HG02938 (cell line): Measurements from ENCODE around the gene POLR2J.
A peak's percentile ranks its signal among the peaks of the same experiment; 100 is the strongest.
"Not testable (repeated sequence)": the region's sequence is repeated elsewhere in the genome, so short reads cannot be mapped to it uniquely, and the experiment has no call there.

Source experiments
- ATAC-seq: cut with Tn5 transposase; IDR thresholded peaks from one replicate; pipeline ENCODE4 v1.9.1; 2021; ENCODE audit warnings: mild to moderate bottlenecking, moderate library complexity; ENCODE audit not compliant: unreplicated experiment

Gene POLR2J

DNA sequence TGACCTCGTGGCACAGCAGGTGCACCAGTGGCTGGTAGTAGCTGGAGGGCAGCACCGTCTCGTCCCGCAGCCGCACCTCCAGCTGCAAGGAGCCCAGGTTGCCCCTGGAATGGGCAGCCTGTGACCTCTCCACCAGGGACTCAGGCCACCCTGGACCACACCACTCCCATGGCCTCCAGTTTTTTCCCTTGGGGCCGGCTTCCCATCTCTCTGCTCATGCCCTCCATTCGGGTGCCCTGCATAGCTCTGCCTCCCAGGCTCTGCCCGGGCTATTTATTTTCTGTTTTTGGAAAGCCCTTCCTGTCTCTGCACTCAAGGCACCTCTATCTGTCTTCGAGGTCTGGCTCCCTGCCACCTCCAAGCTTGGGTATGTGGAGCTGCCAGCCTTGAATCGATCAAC, 18.1 kb upstream of the POLR2J start:
- not testable (repeated sequence) for ATAC-seq

DNA sequence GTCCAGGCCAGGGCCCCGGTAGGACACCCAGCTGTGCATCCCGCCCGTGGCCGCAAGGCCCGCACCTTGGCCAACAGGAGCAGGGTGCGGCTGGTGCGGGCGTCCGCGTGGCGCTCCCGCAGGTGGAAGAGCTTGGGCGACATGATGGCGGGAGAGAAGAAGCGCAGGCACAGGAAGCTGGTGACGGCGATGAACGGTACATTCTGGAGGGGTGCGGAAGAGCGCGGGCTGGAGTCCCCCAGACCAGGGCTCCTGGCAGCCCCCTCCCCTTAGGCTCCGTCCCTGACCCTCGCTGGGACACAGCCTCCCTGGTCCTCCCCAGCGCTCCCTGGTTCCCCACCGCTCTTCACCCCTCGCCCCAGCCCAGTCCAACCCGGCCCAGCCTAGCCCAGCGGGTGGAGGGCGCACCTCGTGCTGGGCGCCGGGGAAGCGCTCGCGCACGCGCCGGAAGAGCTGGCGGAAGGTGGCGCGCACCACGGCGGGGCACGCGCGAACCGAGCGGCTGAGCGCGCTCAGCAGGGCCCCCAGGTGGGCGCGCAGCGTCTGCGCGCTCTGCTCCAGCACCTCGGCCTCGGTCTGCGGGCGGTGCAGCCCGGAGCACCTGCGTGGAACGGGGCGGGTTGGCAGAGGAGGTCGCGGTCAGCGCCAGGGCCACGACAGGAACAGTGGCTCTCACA, 15.9 kb upstream of the POLR2J start:
- peak; percentile 37 for ATAC-seq

DNA sequence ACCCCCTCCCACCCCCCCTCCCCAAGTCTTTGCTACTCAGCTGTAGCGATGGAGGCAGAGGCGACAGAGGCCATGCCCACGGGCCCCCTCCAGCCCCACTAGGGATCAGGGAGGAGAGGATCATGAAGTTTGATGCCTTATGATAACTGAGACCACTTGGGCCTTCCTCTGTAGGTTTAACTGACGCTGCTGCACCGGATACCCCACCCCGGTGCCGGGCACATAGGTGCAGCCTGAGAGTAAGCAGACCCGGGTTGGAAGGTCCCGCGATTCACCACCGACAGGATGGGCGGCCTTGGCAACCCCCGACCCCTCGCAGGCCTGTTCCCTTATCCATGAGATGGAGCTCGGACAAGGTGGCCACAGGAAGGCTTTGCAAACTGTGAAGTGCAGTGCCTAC, 15.3 kb upstream of the POLR2J start:
- ATAC-seq: peak; percentile 14

DNA sequence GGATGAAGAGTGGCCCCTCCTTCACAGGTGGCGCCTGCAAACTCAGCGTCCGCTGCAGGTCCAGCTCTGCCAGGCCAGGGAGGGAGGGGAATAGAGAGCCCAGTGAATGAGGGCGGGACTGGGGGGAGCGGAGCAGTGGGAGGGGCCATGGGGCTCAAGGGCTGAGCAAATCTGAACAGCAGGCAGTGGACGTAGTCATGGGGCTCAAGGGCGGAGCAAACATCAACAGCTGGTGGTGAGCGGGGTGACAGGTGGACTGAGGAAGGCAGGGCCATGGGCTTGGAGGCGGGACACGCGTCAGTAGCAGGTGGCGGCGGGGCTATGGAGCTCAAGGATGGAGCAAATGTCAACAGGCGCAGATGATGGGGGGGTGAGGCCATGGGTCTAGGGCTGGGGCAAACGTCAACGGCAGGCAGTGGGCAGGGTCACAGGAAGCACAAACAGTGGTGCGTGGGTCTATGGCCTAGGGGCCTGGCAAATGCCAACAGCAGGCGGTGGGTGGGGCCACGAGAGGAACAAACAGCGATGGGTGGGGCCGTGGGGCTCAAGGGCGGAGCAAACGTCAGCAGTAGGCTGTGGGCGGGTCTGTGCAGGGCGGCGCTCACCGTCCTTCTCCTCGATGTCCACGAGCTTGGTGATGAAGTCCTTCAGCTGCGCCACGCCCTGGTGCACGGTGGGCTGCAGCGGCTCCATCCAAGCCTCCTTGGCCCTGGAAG, 14.7 kb upstream of the POLR2J start:
- peak; percentile 38 for ATAC-seq

DNA sequence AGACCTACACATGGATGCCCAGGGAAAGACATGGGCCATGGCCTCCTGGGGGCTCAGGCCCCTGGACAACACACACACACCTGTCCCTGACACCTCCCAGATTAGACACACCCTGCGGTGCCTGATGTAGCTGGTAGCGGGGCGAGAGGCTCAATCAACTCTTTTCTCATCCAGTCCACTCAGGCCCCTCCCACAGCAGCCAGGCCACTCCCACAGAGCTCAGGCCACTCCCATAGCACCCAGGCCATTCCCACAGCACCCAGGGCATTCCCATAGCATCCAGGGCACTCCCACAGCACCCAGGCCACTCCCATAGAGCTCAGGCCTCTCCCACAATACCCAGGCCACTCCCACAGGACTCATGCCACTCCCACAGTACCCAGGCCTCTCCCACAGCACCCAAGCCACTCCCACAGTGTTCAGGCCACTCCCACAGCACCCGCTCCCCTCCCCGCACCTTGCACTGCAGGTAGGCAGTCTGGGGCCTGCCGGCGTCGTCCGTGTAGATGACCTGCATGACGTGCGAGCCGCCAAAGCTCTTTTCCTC, 11.9 kb upstream of the POLR2J start:
- ATAC-seq: peak; percentile 41

- ATAC-seq: not testable (repeated sequence)
Observed at GRCh38 chr7:102484317-102484716, 5.6 kb upstream of the POLR2J start.

- not testable (repeated sequence) for ATAC-seq
Observed at GRCh38 chr7:102481962-102482361, 3.2 kb upstream of the POLR2J start.

GRCh38 chr7:102479982-102480637, 1.4 kb upstream of the POLR2J start:
- not testable (repeated sequence) for ATAC-seq

DNA sequence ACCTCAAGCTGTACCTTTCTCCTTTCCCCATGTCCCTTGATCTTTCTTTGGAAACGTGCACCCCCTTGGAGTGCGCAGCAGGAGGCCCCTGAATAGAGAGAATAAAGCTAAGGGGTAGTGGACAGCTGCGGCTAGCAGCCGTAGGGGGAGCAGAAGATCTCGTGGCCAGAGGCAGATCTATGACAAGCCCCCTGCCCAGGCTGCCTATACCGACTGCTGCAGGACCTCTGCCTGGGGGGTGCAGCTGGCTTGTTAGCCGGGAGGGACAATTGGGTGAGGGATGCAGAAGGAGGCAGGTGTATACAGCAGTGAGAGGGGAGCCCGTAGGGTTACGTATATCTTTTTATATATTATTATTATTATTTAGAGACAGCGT, 475 bp upstream of the POLR2J start:
- ATAC-seq: peak; percentile 24

GRCh38 chr7:102474736-102475435, 3.8 kb downstream of the POLR2J start:
- not testable (repeated sequence) for ATAC-seq

- ATAC-seq: not testable (repeated sequence)
Observed at GRCh38 chr7:102474116-102474515, 4.6 kb downstream of the POLR2J start.

- no peak for ATAC-seq
Observed at GRCh38 chr7:102473271-102473991, 5.3 kb downstream of the POLR2J start.

DNA sequence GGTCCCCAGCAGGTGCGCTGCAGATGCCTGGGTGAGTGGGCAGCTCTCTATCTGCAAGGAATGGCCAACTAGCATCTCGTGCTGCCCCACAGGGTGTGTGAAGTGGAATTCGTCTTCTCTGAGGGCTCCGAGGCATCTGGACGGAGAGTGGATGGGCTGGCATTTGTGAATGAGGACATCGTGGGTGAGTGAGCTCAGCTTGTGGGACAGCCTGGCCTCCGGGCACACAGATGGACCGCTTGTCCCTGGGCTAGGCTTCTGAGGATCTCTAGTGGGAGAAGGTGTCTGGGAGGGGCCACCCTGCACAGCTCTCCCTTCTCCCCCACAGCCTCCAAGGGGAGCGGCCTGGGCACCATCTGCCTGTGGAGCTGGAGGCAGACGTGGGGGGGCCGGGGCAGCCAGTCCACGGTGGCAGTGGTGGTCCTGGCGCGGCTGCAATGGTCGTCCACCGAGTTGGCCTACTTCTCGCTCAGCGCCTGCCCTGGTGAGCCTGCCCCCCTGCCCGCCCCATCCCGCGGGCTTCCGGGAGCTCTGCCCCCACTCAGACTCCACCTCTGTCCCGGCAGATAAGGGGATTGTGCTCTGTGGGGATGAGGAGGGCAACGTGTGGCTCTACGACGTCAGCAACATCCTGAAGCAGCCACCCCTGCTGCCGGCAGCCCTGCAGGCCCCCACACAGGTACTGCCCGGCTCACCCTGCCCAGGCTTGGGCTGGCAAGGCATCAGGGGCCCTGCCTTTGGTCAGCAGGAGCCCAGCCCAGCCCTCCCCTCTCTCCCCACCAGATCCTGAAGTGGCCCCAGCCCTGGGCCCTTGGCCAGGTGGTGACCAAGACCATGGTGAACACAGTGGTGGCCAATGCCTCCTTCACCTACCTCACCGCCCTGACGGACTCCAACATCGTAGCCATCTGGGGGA, 6.3 kb downstream of the POLR2J start:
- no peak for ATAC-seq

DNA sequence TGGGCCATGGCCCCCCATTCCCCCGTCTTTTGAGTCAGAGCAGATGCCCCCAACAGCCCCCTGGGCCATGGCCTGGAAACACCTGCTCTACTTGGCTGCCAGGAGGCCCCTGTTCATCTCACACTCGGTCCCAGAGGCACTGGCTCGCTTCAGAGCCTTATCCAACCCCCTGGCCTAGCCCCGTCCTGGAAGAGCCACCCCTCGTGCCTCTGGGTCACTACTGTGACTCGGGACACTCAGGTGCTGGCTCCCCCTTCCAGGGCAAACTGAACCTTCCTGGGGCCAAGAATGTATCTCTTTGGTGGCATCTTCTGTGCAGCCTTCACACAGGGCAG, 7.0 kb downstream of the POLR2J start:
- no peak for ATAC-seq

DNA sequence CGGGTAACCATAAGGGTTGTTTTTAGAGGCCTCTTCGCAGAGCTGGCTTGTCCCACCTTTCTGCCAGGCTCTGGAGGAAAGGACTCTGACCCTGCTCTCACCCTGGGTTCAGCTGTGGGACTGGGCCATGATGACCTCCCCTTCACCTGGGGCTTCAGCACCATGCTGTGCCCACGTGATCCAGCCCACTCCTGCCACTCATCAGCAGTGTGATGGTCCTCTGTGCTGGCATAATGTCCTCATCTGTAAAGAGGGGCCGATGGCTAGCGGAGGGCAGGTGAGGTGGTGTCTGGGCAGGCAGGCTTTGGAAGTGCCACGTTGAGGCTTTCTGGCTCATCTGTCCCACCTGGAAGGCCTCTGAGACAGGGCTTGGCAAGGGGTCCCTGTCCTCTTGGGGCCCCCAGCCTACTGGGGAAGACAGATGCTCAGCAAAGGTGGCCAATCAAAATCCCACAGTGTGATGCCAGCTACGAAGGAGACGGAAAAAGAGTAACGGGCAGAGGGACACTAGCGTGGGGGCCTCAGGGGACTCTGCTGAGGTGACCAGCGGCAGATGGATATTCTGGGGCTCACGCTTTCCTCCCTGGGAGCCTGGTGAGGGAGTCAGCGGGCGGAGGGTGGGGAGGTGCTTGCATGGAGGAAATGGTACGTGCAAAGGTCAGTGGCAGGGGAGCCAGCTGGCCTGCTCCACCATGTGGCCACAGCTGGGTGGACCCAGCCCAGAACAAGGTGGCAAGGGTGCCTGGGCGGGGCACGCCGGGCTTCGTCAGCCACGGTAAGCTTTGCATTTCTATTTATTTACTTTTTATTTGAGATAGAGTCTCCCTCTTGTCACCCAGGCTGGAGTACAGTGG, 8.5 kb downstream of the POLR2J start:
- no peak for ATAC-seq

DNA sequence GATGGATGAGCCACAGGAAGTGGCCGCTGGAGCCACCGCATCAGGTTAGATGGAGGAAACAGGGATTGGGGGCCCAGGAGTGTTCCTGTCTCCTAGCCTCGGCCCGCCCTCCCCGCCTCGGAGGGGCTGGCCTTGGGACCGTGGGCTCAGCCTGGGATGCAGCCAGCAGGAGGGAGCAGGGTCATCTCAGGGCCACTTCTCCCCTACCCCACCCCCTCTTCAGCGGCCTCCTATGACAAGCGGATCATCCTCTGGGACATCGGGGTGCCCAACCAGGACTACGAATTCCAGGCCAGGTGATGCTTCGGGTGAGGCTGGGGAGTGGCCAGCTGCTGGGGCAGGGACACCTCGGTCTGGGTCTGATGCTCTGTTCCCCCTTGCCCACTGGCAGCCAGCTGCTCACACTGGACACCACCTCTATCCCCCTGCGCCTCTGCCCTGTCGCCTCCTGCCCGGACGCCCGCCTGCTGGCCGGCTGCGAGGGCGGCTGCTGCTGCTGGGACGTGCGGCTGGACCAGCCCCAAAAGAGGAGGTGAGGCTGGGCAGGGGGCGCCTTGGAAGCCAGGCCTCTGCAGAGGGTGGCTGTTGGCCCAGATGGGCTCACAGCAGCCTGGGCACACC, 9.3 kb downstream of the POLR2J start:
- no peak for ATAC-seq

DNA sequence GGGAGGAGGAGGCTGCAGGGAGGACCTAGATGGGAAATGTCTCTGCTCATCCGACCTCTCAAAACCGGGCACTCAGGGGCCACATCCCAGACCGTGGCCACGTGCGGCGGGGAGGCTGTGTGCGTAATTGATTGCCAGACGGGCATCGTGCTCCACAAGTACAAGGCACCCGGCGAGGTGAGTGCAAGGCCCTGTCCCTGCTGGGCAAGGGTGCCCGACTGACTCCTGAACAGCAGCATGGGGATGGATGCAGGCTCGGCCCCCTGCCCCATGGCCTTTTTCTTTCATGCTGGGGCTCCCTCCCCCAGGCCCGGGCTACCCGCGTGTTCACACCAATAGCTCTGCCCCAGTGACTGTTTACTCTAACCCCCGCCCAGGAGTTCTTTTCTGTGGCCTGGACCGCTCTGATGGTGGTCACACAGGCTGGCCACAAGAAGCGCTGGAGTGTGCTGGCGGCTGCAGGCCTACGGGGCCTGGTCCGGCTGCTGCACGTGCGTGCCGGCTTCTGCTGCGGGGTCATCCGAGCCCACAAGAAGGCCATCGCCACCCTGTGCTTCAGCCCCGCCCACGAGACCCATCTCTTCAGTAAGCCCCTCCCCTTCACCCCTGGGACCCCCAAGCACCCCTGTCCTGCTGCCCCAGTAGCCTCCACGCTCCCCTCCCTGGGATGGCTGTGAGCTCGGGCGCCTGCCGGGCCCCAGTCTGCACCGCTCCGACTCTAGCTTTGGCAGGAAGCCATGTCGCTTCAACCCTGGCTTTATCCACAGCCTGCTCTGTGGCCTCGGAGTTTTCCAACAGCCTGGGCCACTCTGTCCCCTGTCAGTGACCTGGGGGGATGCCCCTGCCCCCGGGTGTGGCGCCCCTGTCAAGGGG, 10.0 kb downstream of the POLR2J start:
- no peak for ATAC-seq
